GM21529 (cell line): ENCODE measurements around the gene STXBP6.

ENCODE experiments used
- ATAC-seq: cut with Tn5 transposase; IDR thresholded peaks from one replicate; pipeline ENCODE4 v1.9.1; 2021; ENCODE audit not compliant: unreplicated experiment

The STXBP6 gene

DNA sequence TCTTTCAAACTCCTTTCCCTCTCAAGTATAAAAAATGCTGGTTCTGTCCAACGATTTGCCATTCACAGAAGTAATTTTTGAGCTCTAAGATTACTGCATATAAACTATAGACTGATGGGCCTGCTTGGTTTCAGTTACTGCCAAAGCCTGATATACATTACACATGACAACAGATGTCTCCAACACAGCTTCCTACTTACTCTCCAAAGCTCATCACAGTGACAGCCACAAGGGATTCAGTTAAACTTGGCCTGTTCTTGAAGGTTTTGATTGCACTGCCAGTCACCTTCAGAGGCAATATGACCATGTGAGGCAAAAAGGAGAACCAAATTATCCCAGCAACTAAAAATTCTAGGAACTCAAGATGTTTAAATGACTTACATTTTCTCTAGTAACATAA, 30.1 kb downstream of the STXBP6 start:
- ATAC-seq = no peak

DNA sequence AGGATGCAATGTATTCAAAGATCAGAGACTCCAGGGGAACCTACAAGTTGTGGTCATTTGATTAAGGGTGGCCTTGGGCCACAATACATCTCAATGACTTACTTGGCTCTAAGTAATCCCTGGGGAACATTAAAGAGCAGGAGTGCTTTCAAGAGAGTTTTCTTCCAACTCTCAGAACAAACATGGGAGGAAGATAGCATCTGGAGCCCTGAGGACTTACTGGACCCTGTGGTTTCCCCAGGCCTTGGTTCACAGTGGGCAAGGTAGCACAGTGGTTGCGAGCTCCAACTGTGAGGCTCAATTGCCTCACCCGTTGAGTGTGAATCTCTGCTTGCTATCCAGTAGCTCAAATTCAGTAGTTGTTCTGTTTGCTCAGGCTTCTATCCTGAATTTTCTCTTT, 32.4 kb downstream of the STXBP6 start:
- no peak for ATAC-seq

DNA sequence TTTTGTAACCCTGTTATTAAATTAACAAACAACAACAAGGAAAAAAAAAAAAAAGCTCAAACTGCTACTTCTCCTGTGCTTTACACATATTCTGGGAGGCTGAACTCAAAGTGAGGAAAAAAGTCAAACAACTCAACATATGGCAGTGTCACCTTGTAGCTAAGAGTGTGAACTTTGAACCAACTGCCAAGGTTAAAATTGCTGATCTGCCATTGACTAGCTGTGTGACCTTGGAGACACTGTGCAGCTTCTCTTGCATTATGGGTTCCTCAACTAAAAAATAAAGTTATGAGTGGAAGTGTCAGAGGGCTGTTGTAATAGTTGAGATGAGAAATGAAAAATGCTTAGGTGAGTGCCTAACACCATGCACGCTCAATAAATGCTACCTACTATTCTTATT, 34.2 kb downstream of the STXBP6 start:
- no peak for ATAC-seq

DNA sequence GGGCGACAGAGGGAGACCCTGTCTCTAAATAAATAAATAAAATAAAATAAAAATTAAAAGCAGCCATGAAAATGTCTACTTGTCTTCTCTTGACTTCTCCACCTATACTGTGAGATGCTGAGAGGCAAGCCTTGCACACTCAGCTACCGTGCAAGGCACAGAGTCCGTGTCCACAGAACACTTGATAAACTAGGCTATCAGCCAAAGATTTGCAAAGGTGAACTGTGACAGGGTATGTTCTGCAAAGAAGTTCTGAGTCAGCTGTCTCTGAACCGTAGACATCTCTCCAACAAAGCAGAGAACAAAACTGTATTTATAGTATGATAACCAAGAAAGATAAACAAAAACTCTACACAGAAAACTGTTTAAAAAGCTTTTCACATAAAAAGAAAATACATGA, 35.5 kb downstream of the STXBP6 start:
- no peak for ATAC-seq

DNA sequence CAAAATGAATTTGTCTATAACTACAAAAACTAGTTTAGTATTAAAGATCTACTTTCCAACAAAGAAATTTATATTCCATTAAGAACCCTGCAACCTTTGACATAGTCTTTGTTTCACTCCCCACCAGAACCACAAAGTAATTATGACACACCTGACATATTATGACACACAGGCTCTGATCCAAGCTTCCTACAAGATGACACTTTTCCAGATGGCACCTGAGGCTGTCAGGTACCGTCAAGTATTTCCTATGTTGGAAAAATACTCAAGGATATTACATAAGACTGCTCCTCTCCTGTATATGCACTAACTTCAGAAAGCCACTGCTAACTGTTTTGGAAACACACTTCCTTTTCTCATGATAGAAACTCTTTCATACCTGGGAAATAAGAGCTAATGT, 38.9 kb downstream of the STXBP6 start:
- ATAC-seq = no peak

DNA sequence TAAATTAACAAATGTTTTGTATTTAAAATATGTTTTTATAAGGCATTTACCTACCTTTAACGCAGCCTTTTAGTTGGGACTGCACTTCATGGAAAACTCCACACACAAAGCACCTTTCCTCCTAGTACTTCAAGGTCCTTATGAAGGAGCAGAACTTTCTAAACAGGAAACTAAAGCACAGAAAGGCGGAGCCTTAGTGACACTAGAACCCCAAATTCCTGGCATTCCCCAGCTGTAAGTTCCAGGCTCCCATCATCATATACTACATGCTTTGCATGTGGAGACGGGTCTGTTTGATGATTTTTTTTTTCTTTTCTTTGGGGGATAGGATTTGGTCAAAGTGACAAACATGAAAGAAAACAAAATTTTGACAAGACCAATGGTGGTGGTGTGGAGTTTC, 39.5 kb downstream of the STXBP6 start:
- no peak for ATAC-seq

DNA sequence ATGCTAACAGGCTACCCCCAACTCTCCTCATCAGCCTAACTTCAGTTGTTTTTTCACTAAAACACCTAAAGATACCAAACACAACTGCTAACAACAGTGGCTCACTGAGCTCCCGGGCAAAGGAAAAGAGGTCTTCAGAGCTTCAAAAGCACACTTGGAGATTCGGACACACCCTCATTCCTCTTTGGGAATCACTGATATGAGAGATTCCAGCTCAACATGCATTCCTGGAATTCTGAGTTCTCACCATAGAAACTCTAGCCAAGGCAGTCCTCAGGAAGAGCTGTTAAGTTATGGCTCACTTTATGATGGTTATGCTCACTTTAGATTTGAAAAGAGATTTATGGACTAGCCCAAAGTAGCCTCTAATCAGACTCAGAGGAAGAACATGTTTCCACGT, 40.1 kb downstream of the STXBP6 start:
- ATAC-seq = no peak

DNA sequence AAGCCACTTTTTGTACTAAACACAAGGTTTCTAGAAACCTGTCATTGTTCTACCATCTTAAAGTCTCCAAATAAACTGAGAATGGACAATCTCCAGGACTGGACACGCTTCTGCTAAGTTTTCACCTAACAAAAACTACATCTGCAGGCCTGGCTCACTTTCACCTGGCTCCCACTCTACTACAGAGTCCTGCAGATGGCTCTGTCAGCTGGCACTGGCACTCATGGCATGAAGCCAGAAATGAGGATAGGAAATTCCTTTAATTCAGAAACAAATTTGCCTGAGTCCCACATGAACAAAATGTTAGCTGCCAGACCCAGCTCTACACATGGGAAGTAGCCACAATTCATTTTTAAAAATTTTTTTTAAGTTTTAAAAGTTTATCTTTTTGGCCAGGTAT, 42.1 kb downstream of the STXBP6 start:
- ATAC-seq = no peak

DNA sequence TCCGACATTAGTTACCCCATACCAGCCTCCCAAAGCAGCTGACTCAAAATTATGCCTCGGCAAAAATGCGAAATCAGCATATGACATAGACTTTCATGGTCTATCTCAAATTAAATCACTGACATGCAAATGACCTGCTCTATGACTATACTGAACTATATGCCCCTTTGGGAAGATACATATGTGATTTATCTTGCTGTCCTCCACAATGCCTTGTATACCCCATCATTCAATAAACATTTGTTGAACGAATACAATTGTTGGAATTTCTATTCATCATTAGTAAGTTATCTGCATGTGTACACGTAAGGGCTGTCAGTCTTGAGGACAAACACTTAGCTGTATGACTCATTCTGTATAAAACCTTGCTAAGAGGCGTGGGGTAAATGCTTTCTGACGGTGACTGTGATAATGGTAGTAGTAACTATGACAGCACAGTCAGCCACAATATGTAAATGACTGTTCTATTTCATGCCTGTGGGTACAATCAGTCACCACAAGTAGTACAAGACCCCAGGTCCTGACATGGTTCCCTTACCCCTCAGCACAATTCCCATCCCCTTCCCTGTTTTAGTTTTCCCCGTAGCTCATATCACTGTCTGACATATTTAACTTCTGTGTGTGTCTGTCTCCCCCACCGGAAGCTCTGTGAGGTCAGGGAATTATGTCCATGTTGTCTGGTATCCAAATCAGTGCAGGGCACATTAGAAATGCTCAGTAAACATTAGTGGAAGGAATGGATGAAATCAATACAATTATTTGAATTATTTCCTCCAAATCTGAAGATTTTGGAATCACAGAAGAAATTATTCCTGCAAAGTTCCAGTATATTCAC, 42.8 kb downstream of the STXBP6 start:
- ATAC-seq = peak; percentile 61

DNA sequence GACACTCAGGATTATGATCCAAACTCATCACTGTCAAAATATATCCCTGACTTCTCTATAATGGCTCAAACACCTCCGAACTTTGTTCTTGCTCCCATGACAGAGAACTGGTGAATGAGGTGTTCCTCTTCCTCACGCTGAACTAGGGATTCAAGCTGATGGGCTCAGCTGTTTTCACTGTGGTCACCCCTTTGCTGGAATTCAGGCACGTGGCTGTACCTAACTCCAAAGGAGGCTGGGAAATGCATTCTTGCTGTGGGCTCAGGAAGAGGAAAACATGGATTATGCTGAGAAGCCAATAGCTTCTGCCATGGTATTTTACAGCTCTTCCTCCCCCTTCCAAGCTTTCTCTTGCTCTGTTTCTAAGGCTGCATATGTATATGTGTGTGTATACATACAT, 43.9 kb downstream of the STXBP6 start:
- ATAC-seq = no peak

DNA sequence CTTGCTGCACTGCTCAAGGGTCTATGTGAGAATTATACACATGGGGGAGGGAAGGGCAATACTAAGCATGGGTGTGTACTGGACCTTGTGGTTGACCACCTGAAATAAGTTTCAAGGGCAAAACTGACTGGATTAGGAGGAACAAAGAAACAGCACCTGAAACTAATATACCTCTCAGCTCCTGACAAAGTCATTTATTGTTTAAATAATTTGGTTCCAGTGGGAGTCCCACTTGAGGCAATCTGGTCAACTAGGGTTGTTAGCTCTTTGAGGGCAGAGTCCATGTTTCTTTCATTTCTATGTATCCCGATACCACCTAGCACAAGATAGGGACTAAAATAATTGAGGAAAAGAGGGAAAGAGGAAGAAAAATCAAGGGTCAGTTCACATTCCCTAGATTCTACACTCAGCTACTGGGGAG, 45.5 kb downstream of the STXBP6 start:
- ATAC-seq = no peak

DNA sequence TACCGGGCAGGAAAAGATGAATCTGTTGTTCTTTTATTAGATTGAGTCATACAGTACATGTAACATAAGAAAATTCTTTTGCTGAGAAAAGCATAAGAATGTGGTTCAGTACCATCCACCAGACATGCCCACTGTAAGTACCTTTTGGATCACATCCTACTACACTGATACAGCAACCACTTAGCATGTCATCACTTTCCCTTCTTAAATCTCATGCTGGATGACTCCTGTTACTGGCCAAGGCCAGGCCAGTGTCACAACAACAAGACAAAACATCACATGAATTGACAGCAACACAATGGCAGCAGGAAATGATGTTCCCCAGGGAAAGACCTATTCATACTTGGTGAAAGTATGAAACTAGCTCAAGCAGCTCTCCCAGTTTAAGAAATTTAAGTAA, 46.4 kb downstream of the STXBP6 start:
- no peak for ATAC-seq

DNA sequence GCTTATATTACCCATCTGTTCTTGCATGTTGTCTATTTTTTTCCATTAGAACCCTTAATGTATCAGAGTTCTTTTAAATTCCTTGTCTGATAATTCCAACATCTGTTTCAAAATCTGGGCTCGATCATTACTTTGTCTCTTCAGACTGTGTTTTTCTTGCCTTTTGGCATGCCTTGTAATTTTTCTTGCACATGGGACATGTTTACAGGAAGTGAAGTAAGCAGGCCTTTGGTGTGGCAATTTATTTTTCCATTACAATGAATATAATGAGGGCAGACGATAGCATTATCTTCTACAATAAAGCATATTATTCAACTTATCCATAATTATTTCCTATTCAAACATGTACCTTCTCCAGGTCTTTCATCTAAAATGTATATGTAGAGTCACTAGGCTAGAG, 48.3 kb downstream of the STXBP6 start:
- ATAC-seq = no peak

DNA sequence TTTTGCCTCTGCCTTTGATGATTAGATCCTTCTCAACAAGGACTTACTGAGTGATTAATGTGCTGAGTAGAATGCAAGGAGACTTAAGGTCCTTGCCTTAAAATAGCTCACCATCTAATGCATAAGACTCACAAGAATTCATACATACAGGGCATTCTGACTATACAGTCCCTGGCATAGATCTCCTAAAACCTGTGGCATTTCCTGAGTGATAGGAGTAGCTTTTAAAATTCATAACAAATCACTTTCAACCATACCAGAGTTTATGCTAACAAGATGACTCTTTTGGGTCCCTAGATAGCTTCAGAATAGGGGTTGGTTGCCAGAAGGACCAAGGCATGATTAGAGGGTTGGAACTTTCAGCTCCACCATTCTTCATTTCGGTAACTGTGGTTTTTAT, 48.8 kb downstream of the STXBP6 start:
- no peak for ATAC-seq

DNA sequence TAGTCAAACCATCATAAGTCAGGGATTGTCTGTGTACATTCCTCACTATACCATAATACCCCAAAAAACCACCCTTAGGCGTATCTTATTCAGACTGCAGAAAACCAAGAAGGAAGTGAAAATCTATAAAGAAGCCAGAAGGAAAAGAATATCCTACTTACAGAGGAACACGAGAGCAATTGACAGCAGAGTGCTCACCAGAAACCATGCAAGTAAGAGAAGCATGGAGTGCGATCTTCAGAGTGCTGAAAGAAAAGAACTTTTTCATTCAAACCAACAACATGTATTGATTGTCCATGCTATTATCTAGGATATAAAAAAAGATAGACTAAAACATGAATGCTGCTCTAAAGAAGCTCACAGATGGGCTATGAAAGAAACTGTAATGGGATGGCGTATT, 50.8 kb downstream of the STXBP6 start:
- no peak for ATAC-seq

DNA sequence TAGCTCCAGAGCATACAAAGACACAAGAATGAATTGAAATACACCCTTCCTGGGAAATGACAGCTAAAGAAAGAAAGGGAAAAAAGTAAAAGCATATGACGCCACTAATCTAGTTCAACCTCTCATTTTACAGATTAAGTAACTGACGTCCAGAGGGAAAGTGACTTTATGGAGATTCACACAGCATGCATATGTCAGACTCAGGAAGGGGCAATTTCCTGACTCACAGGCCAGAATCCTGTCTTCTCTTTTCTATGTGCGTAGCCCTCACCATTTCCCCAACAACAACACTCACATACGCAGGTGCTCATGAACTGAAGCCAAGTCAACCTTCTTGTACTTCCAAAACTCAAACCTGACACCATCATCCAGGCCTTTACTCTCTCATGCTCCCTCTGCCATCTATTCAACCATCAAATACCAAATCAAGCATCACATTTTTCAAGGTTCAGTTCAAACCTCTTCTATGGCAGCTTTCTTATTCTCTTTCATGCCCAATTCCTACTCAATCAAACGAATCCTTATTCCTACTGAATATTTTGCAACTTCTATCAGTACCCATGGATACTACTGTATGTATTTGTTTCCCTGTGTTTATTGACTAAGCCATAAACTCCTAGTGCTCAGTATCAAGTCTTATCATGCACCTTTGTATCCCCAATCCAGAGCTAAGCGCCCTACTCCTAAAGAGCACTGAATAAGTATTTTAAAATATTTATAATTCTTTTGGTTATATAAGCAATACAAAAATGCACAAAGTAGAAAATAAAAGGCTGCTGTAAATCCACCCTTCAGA, 52.8 kb downstream of the STXBP6 start:
- ATAC-seq = no peak

DNA sequence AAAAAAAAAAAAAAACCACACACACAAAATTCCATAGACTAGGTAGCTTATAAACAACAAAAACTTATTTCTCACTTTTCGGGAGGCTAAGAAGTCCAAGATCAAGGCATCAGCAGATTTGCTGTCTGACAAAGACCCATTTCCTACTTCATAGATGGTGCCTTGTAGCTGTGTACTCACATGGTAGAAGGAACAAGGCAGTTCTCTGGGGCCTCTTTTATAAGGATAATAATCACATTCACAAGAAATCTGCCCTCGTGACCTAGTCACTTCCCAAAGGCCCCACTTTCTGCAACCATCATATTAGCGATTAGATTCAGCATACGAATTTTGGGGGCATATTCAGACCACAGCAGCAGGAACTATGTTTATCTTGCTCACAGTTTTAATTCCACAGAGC, 54.9 kb downstream of the STXBP6 start:
- no peak for ATAC-seq

DNA sequence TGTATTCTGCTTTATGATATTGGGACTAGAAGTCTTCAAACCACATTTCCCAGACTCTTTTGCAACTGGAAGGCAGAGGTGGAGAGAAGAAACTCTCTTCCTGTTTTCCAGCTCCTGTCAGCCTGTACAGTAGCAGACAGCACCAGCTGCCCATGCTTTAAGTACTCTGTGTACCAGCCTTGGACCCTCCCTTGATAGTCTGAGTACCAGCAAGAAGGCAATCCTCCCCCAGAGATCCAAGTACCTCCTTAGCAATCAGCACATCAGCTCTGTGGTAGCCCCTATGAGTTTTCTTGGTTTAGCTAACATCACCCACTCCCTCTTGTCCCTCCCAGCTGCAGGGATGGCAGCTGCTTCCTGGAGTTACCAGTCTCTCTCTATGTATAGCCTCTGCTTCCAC, 56.3 kb downstream of the STXBP6 start:
- ATAC-seq = no peak

DNA sequence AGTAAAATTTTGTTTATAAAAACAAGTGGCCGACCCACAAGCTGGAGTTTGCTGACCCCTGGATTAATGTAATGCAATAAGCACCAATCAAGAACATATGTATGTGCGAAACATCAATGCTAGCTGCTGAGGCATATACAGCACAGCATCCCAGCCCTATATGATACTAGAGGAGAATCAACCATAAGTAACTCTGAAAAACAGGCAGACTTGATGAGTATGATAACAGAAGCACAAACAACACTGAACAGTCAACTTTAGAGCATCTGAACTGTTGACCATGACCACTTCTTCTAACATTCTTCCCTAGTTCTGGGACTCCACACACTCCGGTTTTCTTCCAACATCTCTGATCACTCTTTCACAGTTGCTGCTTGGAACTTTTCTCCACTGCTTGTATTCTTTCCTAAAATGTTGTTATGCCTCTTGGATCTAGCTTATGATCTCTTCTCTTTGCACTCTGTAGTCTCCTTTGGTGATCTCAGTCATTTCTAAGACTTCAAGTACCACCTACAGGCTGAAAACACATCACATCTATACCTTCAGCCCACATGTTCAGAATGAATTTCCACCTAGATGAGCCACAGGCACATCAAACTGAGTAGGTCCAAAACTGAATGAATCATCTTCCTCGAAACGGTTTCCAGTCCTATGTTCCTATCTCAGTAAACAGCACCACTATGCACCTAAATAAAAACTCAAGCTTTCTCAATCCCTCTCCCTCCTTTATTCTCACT, 57.2 kb downstream of the STXBP6 start:
- ATAC-seq = no peak

DNA sequence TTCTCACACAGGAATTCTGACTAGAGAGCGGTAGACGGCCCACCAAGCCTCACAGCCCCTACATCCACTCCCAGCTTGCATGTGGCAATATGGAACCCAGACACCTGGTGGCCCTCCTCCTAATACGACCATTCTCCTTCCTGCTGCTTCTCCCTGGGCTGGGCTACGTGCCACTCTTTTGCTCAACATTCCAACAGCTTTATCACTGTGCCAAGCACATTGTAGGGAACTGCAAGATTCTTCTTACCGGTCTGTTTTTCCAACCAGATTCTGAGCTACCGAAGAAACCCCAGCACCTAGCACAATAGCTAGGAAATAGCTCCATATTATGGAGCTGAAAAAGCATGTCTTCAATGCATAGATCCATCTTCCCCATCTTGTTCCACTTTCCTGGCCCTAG, 58.1 kb downstream of the STXBP6 start:
- no peak for ATAC-seq

DNA sequence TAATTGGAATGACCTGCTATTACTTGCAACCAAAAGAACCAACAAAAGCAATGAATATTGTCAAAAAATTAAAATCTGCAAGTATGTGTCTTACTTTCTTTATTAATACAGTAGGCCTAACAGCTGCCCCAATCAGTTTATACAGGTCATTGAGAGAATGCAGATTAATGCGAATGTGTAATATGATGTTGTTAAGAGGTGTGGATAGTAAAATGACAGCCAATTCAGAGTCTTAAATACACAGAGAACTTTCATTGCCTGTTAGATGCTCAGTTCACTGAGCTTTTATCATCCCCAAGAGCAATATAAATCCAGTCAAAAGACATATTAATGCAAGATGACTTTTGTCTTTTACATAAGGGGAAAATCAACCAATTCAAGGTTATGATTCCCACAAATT, 58.7 kb downstream of the STXBP6 start:
- no peak for ATAC-seq

DNA sequence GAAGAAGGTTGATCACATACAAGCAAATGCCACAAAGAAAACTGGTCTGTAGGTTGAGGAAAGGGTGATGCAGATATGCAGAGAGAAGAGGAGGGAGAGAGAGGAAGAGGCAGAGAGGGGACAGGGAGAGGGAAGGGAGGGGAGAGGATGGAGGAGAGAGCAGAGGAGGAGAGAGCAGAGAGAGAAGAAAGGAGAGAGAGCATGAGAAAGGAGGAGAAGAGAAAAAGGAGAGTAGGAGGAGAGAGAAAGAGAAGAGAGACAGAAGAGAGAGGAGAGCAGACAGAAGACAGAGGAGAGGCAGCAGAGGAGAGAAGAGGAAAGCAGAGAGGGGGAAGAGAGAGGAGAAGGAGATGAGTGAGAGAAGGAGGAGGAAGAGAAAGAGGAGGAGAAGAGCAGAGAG, 59.2 kb downstream of the STXBP6 start:
- ATAC-seq = no peak
